ENCODE data around the gene OLFML2B. TPM values are rescaled to one million over a fixed set of nuclear protein-coding genes. Genes with fewer than 3 reads are reported as not detected.

OLFML2B gene
- total and polyA plus RNA-seq, 5 donors from 2014 or later, result 0.15 TPM; not detected in 4

DNA sequence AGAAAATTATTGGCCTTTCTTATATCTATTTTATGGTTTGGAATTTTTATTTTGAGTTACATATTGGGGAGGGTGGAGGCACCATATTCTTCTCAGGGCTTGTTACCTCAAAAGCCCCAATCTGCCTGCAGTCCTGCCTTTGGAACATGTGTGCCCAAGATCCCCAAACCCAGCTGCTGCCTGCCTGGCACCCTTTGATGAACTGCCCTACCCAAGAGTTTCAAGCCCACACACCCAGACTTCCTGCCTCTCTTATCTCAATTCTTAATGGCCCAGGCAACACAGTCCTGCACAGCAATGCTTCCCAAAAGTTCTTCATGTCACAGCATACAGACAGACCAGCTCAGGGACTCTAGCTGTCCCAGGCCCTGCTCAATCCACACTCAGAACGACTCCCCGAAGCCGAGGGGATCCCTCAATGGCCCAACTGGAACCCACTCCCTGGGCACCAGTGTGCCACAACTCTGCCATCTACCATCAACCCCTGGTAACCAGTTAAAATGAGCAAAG, 19.2 kb downstream of the OLFML2B start:
- Mint-ChIP-seq H3K27me3 (peaks cover 13% of the 10 kb centered on the region), H3K9me3 (no peaks in the 10 kb centered on the region), H3K4me3 (no peak overlapping the region), H3K4me1 (peaks cover 0 to 2% (median 0%) of the 10 kb centered on the region in 4 donors), H3K36me3 (no peaks in the 10 kb centered on the region), H3K27ac (no peak overlapping the region)
- no peaks in the 10 kb centered on the region for H3K36me3 ChIP-seq (ENCODE audit: control insufficient read depth, insufficient read depth, low read length)
- no peak for DNase-seq
- H3K27me3 ChIP-seq (ENCODE audit: control insufficient read depth, insufficient read depth, low read length), result no peaks in the 10 kb centered on the region
- H3K4me1 ChIP-seq (ENCODE audit: control insufficient read depth, insufficient read depth, low read length, poor library complexity, severe bottlenecking), result no peaks in the 10 kb centered on the region
- H3K4me3 ChIP-seq (ENCODE audit: low read depth, low read length), result no peak overlapping the region
- ATAC-seq (ENCODE audit: low read depth in 2 of 2), result no peak
- no peak overlapping the region for H3K27ac ChIP-seq (ENCODE audit: insufficient read depth, low read length, poor library complexity, severe bottlenecking)
- no peaks in the 10 kb centered on the region for H3K9me3 ChIP-seq (ENCODE audit: control insufficient read depth in 2 of 2, low read length in 2 of 2)

DNA sequence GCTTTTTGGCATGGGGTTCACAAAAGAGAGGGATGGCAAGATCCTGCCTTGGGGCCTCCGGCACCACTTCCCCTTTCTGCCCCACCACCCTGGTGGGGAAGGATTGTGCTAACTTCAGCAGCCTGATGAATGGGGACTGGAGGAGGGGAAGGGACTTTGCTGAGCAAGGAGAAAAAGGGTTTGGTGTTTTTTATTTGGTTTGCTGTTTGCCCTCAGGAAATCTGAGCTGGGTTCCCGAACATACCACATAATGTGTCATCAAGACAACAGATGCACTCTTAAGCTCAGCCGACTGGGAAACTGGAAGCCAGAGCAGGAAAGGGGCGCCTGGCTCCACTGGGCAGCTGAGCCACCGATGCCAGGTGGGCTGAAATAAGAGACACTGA, 19.8 kb downstream of the OLFML2B start:
- Mint-ChIP-seq H3K27ac (no peak overlapping the region), H3K9me3 (no peaks in the 10 kb centered on the region)
- no peak for DNase-seq

GRCh38 chr1:162003061-162003829, 20.4 kb downstream of the OLFML2B start:
- Mint-ChIP-seq H3K27ac (peak overlapping the region in 1 of 3 donors; percentile 86), H3K27me3 (peaks cover 13% of the 10 kb centered on the region), H3K9me3 (no peaks in the 10 kb centered on the region), H3K4me3 (no peak overlapping the region), H3K36me3 (no peaks in the 10 kb centered on the region), H3K4me1 (peaks cover 0 to 2% (median 0%) of the 10 kb centered on the region in 4 donors)
- no peak for ATAC-seq (ENCODE audit: low read depth in 2 of 2)
- Histone ChIP-seq H3K36me3 (ENCODE audit: control insufficient read depth, insufficient read depth, low read length) (no peaks in the 10 kb centered on the region), H3K27ac (ENCODE audit: insufficient read depth, low read length, poor library complexity, severe bottlenecking) (no peak overlapping the region), H3K4me1 (ENCODE audit: control insufficient read depth, insufficient read depth, low read length, poor library complexity, severe bottlenecking) (no peaks in the 10 kb centered on the region), H3K27me3 (ENCODE audit: control insufficient read depth, insufficient read depth, low read length) (no peaks in the 10 kb centered on the region), H3K4me3 (ENCODE audit: low read depth, low read length) (no peak overlapping the region), H3K9me3 (ENCODE audit: control insufficient read depth in 2 of 2, low read length in 2 of 2) (no peaks in the 10 kb centered on the region)
- no peak for DNase-seq

More for the DNA sequence above, 19.8 kb downstream of the OLFML2B start:
- Mint-ChIP-seq H3K4me3 (no peak overlapping the region), H3K27me3 (peaks cover 13% of the 10 kb centered on the region), H3K36me3 (no peaks in the 10 kb centered on the region), H3K4me1 (peaks cover 0 to 2% (median 0%) of the 10 kb centered on the region in 4 donors)
- H3K27me3 ChIP-seq (ENCODE audit: control insufficient read depth, insufficient read depth, low read length), result no peaks in the 10 kb centered on the region
- H3K4me1 ChIP-seq (ENCODE audit: control insufficient read depth, insufficient read depth, low read length, poor library complexity, severe bottlenecking), result no peaks in the 10 kb centered on the region
- no peak overlapping the region for H3K27ac ChIP-seq (ENCODE audit: insufficient read depth, low read length, poor library complexity, severe bottlenecking)
- no peak overlapping the region for H3K4me3 ChIP-seq (ENCODE audit: low read depth, low read length)
- H3K9me3 ChIP-seq (ENCODE audit: control insufficient read depth in 2 of 2, low read length in 2 of 2), result no peaks in the 10 kb centered on the region
- no peak for ATAC-seq (ENCODE audit: low read depth in 2 of 2)
- H3K36me3 ChIP-seq (ENCODE audit: control insufficient read depth, insufficient read depth, low read length), result no peaks in the 10 kb centered on the region

- peaks cover 0 to 2% (median 0%) of the 10 kb centered on the region in 4 donors for H3K4me1 Mint-ChIP-seq
- H3K27me3 Mint-ChIP-seq, result peaks cover 22% of the 10 kb centered on the region
- H3K9me3 Mint-ChIP-seq, result no peaks in the 10 kb centered on the region
- ATAC-seq (ENCODE audit: low read depth in 2 of 2), result no peak
- no peaks in the 10 kb centered on the region for H3K9me3 ChIP-seq (ENCODE audit: control insufficient read depth in 2 of 2, low read length in 2 of 2)
- no peaks in the 10 kb centered on the region for H3K36me3 Mint-ChIP-seq
- no peak for DNase-seq
- no peaks in the 10 kb centered on the region for H3K27me3 ChIP-seq (ENCODE audit: control insufficient read depth, insufficient read depth, low read length)
- H3K27ac ChIP-seq (ENCODE audit: insufficient read depth, low read length, poor library complexity, severe bottlenecking), result no peak overlapping the region
- no peaks in the 10 kb centered on the region for H3K36me3 ChIP-seq (ENCODE audit: control insufficient read depth, insufficient read depth, low read length)
- no peaks in the 10 kb centered on the region for H3K4me1 ChIP-seq (ENCODE audit: control insufficient read depth, insufficient read depth, low read length, poor library complexity, severe bottlenecking)
- no peak overlapping the region for H3K4me3 Mint-ChIP-seq
- no peak overlapping the region for H3K4me3 ChIP-seq (ENCODE audit: low read depth, low read length)
- no peak overlapping the region for H3K27ac Mint-ChIP-seq
Observed at GRCh38 chr1:162000053-162000420, 23.6 kb downstream of the OLFML2B start.

DNA sequence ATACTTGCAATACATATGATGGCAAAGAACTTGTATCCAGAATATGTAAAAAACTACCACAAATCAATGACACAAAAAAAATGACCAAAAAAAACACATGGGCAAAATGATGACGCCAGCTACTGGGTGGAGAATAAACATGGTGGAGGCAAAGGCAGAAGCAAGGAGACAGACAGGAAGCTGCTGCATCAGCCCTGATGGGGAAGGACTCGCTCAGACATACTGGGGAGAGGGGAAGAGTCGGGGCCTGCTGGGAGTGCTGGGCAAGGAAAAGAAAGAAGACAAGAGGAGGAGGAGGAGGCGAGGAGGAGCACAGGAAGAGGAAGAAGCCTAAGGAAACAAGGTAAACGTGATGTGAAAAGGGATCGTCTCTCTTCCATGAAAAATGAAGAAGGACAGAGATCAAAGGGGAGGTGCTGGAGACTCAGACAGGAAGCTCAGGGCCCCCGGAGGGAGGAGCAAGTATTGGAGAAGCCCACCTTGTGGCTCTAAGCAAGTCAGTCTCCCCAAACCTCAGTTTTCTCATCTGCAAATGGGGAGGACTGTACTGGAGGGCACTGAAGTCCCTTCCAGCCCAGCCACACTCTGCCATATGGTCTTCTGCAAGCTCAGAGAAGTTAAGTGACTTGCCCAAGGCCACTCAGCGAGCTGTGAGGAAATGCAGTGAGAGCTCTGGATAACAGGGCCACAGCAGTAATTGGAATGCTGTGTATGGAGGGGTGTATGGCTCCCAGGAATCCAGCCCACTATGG, 24.2 kb downstream of the OLFML2B start:
- no peaks in the 10 kb centered on the region for H3K36me3 Mint-ChIP-seq
- H3K27ac ChIP-seq (ENCODE audit: insufficient read depth, low read length, poor library complexity, severe bottlenecking), result no peak overlapping the region
- no peaks in the 10 kb centered on the region for H3K4me1 Mint-ChIP-seq
- no peaks in the 10 kb centered on the region for H3K9me3 ChIP-seq (ENCODE audit: control insufficient read depth in 2 of 2, low read length in 2 of 2)
- H3K4me3 Mint-ChIP-seq, result no peak overlapping the region
- H3K4me1 ChIP-seq (ENCODE audit: control insufficient read depth, insufficient read depth, low read length, poor library complexity, severe bottlenecking), result no peaks in the 10 kb centered on the region
- no peak overlapping the region for H3K4me3 ChIP-seq (ENCODE audit: low read depth, low read length)
- H3K27me3 Mint-ChIP-seq, result peaks cover 17% of the 10 kb centered on the region
- H3K27ac Mint-ChIP-seq, result no peak overlapping the region
- no peaks in the 10 kb centered on the region for H3K27me3 ChIP-seq (ENCODE audit: control insufficient read depth, insufficient read depth, low read length)
- DNase-seq, result no peak
- ATAC-seq (ENCODE audit: low read depth in 2 of 2), result no peak
- no peaks in the 10 kb centered on the region for H3K9me3 Mint-ChIP-seq
- no peaks in the 10 kb centered on the region for H3K36me3 ChIP-seq (ENCODE audit: control insufficient read depth, insufficient read depth, low read length)

GRCh38 chr1:161998811-161999210, 24.9 kb downstream of the OLFML2B start:
- Histone ChIP-seq H3K27ac (ENCODE audit: insufficient read depth, low read length, poor library complexity, severe bottlenecking) (no peak overlapping the region), H3K4me3 (ENCODE audit: low read depth, low read length) (no peak overlapping the region), H3K36me3 (ENCODE audit: control insufficient read depth, insufficient read depth, low read length) (no peaks in the 10 kb centered on the region), H3K9me3 (ENCODE audit: control insufficient read depth in 2 of 2, low read length in 2 of 2) (no peaks in the 10 kb centered on the region), H3K27me3 (ENCODE audit: control insufficient read depth, insufficient read depth, low read length) (no peaks in the 10 kb centered on the region), H3K4me1 (ENCODE audit: control insufficient read depth, insufficient read depth, low read length, poor library complexity, severe bottlenecking) (no peaks in the 10 kb centered on the region)
- Mint-ChIP-seq H3K4me1 (no peaks in the 10 kb centered on the region), H3K36me3 (no peaks in the 10 kb centered on the region), H3K27ac (no peak overlapping the region), H3K27me3 (peaks cover 13% of the 10 kb centered on the region), H3K9me3 (no peaks in the 10 kb centered on the region), H3K4me3 (no peak overlapping the region)
- DNase-seq (no peak), ATAC-seq (ENCODE audit: low read depth in 2 of 2) (no peak)

GRCh38 chr1:161997152-161997551, 26.5 kb downstream of the OLFML2B start:
- Histone ChIP-seq H3K27me3 (ENCODE audit: control insufficient read depth, insufficient read depth, low read length) (no peaks in the 10 kb centered on the region), H3K4me3 (ENCODE audit: low read depth, low read length) (no peak overlapping the region), H3K9me3 (ENCODE audit: control insufficient read depth in 2 of 2, low read length in 2 of 2) (no peaks in the 10 kb centered on the region), H3K4me1 (ENCODE audit: control insufficient read depth, insufficient read depth, low read length, poor library complexity, severe bottlenecking) (no peaks in the 10 kb centered on the region), H3K36me3 (ENCODE audit: control insufficient read depth, insufficient read depth, low read length) (no peaks in the 10 kb centered on the region), H3K27ac (ENCODE audit: insufficient read depth, low read length, poor library complexity, severe bottlenecking) (no peak overlapping the region)
- H3K4me1 Mint-ChIP-seq, result no peaks in the 10 kb centered on the region
- no peak for ATAC-seq (ENCODE audit: low read depth in 2 of 2)
- H3K27me3 Mint-ChIP-seq, result peaks cover 21% of the 10 kb centered on the region
- H3K27ac Mint-ChIP-seq, result no peak overlapping the region
- H3K4me3 Mint-ChIP-seq, result no peak overlapping the region
- DNase-seq, result no peak
- peaks cover 0 to 1% (median 0%) of the 10 kb centered on the region in 7 donors for H3K9me3 Mint-ChIP-seq
- no peaks in the 10 kb centered on the region for H3K36me3 Mint-ChIP-seq

Data from CD4-positive, CD25-positive, alpha-beta regulatory T cell (primary cell).